Retina (tissue), 1 donor: ENCODE measurements around the gene TDRD12.

Experiments used
- DNase-seq: peaks from one replicate; pipeline ENCODE4 v3.0.0-alpha.2; 2016

Gene TDRD12

DNA sequence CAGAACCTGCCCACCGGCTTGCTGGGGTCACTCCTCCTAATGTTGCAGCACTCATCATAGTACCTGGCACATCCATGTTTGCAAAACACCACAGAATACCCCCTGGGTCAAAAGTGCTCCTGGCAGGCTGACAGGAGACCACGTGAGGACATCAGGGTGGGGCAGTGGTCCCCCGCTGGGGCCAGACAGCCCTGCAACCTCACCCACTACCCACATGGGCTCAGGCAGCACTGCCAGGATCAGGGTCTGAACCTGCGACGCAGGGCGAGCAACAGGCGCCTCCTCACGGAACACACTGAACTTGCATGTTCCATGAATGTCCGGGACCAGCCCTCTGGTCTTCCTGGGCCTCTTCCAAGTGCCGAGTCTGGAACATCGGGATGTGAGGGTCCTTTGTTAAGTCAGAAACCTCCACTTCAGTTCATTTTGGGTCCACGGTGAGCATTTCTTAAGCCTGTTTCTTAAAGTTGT, 151.4 kb downstream of the TDRD12 start:
- DNase-seq: no peak

DNA sequence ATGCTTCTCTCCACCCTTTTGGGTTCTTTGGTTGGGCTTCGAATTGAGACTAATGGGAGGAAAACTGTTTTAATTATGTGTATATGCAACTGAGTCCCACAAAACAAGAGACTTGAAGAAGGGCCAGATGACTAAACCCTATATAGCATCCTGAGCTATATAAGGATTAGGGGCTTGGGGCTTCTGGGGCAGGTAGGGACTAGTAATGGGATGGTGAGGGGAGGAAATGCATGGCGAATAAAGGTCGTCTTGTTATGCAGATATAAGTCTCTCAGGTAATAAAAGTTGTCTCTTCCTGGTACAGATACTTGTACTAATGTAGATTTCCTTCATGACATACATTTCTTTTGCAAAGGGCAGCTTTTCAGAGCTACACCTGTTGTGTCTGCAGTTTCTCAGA, 152.8 kb downstream of the TDRD12 start:
- no peak for DNase-seq

DNA sequence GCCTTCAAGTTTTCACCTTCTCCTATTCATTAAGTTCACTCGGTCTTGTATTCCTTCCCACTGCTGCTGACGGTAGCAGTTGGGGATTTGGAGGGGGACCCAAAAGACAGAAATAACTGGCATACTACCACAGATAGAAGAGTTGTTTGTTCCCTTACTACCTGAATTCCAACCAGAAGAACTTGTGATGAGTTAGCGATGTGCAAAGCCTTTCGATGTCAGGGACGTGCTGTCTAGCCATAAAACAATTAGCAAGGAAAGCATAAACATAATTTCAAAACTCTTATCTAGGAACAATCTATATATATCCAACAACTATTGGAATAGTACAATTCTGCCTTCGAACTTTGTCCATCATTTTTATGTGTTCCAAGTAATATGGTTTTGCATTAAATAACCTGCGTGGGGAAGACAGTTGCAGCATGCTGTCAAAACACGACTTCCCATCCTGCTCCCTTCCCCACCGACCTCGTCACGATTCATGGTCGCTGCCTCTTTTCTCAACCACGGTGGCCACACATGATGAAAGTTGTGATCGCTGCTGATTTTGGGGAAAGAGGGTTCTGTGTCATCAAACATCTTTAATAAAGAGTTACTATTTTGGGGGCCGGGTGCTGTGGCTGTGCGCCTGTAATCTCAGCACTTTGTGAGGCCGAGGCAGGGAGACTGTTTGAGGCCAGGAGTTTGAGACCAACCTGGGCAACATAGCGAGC, 153.8 kb downstream of the TDRD12 start:
- DNase-seq: no peak

DNA sequence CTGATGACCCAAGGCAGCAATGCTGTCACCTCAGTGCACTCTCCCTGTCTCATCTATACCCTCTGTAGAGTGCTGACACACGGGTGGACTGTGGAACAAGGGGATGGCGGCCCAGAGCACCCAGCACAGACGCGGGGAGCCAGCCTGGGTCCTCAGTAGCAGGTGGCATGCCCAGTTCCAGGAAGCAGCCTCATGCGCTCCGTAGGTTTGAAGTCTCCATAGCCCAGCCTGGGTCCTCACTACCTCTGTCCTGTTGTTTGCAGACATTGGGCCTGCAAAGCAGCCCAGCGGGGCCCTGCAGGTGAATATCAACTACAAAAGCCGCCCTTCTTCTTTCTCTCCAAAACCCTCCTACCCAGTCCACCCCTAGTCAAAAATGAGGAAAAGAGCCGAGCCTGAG, 155.0 kb downstream of the TDRD12 start:
- DNase-seq: no peak

DNA sequence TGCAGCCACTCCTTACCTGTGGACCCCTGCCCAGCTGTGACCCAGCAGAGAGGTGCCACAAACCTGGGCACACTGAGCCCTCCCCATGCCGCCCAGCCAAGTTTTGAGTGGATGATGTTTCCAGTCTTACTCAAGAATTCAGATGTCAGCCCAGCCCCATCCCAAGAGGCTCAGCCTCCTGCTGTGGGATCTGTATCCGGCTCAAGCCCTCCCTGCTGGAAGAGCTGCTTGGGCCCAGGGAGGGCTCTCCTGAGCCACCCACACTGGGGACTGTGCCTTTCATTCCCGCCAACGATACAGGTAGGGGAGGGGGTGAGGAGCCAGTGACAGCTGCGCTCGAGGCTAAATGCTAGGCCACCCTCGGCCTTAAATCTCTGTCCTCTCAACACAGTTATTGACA, 155.9 kb downstream of the TDRD12 start:
- DNase-seq: no peak

DNA sequence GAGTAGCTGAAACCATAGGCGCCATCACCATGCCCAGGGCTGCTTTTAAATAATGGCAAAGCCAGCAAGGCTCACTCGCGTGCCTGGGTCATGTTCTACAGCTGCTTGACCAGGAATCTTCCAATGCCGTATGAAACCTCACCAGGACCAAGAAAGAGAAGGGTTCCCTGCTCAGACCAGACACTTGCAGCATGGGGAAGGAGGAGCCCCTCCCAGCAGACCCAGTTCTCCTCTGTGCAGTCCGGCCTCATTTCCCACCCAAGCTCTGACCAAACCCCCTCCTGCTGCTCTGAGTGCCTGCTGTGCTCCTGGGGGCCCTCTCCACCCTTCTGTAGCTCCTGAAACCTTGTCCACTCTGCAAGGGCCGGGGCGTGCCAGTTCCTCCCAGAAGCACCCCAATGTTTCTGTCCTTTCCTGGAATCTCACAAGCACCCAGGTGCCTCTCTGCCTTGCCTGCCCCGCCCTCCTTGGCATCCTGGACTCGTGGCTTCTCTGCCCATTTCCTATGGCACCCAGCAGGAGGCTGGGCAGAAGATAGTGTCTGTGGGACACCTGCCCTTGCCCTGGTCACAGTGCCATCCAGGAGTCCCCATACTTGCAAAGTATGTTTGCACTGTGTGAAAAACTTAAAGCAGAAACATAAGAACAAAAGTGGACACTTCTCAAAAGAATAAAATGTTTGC, 156.8 kb downstream of the TDRD12 start:
- DNase-seq: no peak

DNA sequence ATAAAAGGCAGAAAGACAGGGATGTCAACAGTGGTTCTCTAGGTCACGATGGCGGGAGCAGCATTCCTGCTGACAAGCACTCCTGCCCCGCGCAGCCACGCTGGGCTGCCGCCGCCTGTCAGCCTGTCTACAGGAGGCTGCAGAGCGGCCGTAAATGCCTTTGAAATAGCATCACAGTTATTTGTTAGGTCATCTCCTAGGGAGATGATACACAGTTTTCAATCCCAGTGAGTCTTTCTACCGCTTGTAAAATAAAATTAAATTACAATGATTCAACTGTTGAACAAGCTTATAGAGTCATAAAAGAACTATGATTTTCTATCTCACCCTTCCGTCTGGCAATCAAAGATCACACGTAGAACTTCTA, 157.3 kb downstream of the TDRD12 start:
- no peak for DNase-seq
